K562 (cell line): ENCODE measurements around the gene FAM53C. TPM values are rescaled to one million over a fixed set of nuclear protein-coding genes. Genes with fewer than 3 reads are reported as not detected.

ENCODE experiments used
- DNMT1 ChIP-seq: fragments of 450-650 bp; IDR thresholded peaks from 2 replicates; pipeline ENCODE4 v1.6.1; 2016; ENCODE audit warnings: antibody characterized with exemption, mild to moderate bottlenecking
- EP300 ChIP-seq: IDR thresholded peaks from 2 replicates; pipeline ENCODE4 v1.6.1; 2012; ENCODE audit warnings: low read length, improper control_type of control experiment
- ETS1 ChIP-seq: conservative IDR thresholded peaks from 2 replicates; pipeline ENCODE4 v1.6.1; 2011; ENCODE audit warnings: low read depth, mild to moderate bottlenecking, low read length; ENCODE audit not compliant: control insufficient read depth
- FOXJ2 ChIP-seq: fragments of 200-800 bp; sonication (Bioruptor generic); IDR thresholded peaks from 2 replicates; pipeline ENCODE4 v1.6.1; 2016; ENCODE audit warnings: missing genetic modification characterization, missing compliant biosample characterization
- FOXM1 ChIP-seq, 2 experiments: fragments of 450-650 bp in 1 of 2; sonication (generic) in 1 of 2; formaldehyde crosslinking in 1 of 2; IDR thresholded peaks; 2 replicates each; pipeline versions ENCODE4 v1.6.1 to v1.9.0; 2017 to 2022; ENCODE audit warnings: low read depth in 2 of 2, mild to moderate bottlenecking in 2 of 2, missing genetic modification reagents in 1 of 2, moderate library complexity in 1 of 2
- IRF9 ChIP-seq: fragments of 450-650 bp; IDR thresholded peaks from 2 replicates; pipeline ENCODE4 v1.6.1; 2016; ENCODE audit warnings: missing biosample characterization, missing genetic modification characterization
- KLF13 ChIP-seq: fragments of 450-650 bp; IDR thresholded peaks from 2 replicates; pipeline ENCODE4 v1.6.1; 2016; ENCODE audit warnings: missing genetic modification characterization, low read depth, mild to moderate bottlenecking, missing compliant biosample characterization, moderate library complexity, borderline replicate concordance
- MAZ ChIP-seq, 2 experiments: fragments of 450-650 bp in 1 of 2; sonication (generic) in 1 of 2; formaldehyde crosslinking; IDR thresholded peaks in 1 of 2; conservative IDR thresholded peaks in 1 of 2; 2 replicates each; pipeline versions ENCODE4 v1.4.0 to v1.5.0; 2020; ENCODE audit warnings: mild to moderate bottlenecking in 1 of 2, missing genetic modification reagents in 1 of 2
- MITF ChIP-seq: IDR thresholded peaks from 2 replicates; pipeline ENCODE4 v1.6.1; 2014; ENCODE audit warnings: antibody characterized with exemption
- MYC ChIP-seq, 2 experiments: fragments of 250-450 bp in 1 of 2; sonication (Bioruptor Pico) in 1 of 2; IDR thresholded peaks; 2 replicates each; pipeline versions ENCODE4 v1.5.1 to v1.6.1; 2012 to 2021; ENCODE audit warnings: low read depth in 2 of 2, borderline replicate concordance in 1 of 2, improper control_type of control experiment in 1 of 2, low read length in 1 of 2, mild to moderate bottlenecking in 1 of 2, moderate library complexity in 1 of 2
- NONO ChIP-seq, 2 experiments: fragments of 200-400 bp in 1 of 2; fragments of 450-650 bp in 1 of 2; formaldehyde crosslinking in 1 of 2; IDR thresholded peaks; 2 replicates each; pipeline ENCODE4 v1.6.1; 2017; ENCODE audit warnings: low read depth in 2 of 2, mild to moderate bottlenecking in 2 of 2, moderate library complexity in 2 of 2, low read length in 1 of 2
- PREB ChIP-seq: sonication (generic); formaldehyde crosslinking; IDR thresholded peaks from 2 replicates; pipeline ENCODE4 v1.8.1; 2023; ENCODE audit warnings: mild to moderate bottlenecking, missing genetic modification reagents
- RUNX1 ChIP-seq: sonication (generic); IDR thresholded peaks from 2 replicates; pipeline ENCODE4 v1.6.1; 2016; ENCODE audit warnings: antibody characterized with exemption, low read depth
- SMAD4 ChIP-seq: fragments of 250-450 bp; sonication (Bioruptor Pico); conservative IDR thresholded peaks from 2 replicates; pipeline ENCODE4 v1.8.0; 2021; ENCODE audit warnings: inconsistent platforms, mild to moderate bottlenecking, moderate library complexity
- ZNF24 ChIP-seq: fragments of 450-650 bp; IDR thresholded peaks from 2 replicates; pipeline ENCODE4 v1.6.1; 2016
- ZNF41 ChIP-seq: fragments of 250-450 bp; sonication (Bioruptor Pico); conservative IDR thresholded peaks from 2 replicates; pipeline ENCODE4 v1.4.0; 2020; ENCODE audit warnings: mild to moderate bottlenecking
- ZNF512 ChIP-seq: IDR thresholded peaks from 2 replicates; pipeline ENCODE4 v1.6.1; 2016; ENCODE audit warnings: missing genetic modification characterization, missing compliant biosample characterization
- ZNF76 ChIP-seq: fragments of 250-450 bp; sonication (Bioruptor Pico); IDR thresholded peaks from 2 replicates; pipeline ENCODE4 v1.4.0; 2020; ENCODE audit warnings: mild to moderate bottlenecking, moderate library complexity, borderline replicate concordance
- polyA plus RNA-seq, 8 experiments: library from polyadenylated mRNA; depleted of rRNA in 4 of 8; stranded (reverse) in 5 of 8; unstranded in 3 of 8; fragments of >200 nt; fragmentation: Nextera tagmentation in 2 of 8; fragmentation: Illumina TruSeq in 1 of 8; extraction: Ambion mirVana in 2 of 8; extraction: Trizol in 1 of 8; gene quantifications; 2 replicates each; pipeline versions ENCODE4 v1.2.1 to v1.2.3, GENCODE V29; 2011 to 2014; ENCODE audit warnings: inconsistent platforms in 1 of 8, missing spikeins in 1 of 8
- total RNA-seq, 7 experiments: library from RNA; depleted of rRNA in 6 of 7; stranded (reverse); fragments of >200 nt in 6 of 7; fragmentation: Illumina TruSeq in 2 of 7; extraction: Trizol in 2 of 7; gene quantifications; 2 replicates each; pipeline versions ENCODE4 v1.2.1 to v1.2.3, GENCODE V29; 2011 to 2021; ENCODE audit warnings: low replicate concordance in 1 of 7

The FAM53C gene
- total and polyA plus RNA-seq, 9 of the 15 experiments (the other 6 are each of a cell fraction or from before 2014, with no cell fraction given): 9.7 to 38.5 (median 25.2) TPM

- no peak for TF ChIP-seq ZNF512 (tag)
- TF ChIP-seq PREB (CRISPR knock-in tag): no peak
- TF ChIP-seq FOXJ2 (tag): no peak; the same call in 1 of the 2 replicates
- TF ChIP-seq MITF: no peak
- TF ChIP-seq RUNX1: no peak
- TF ChIP-seq MYC (IDR thresholded peaks at IDR 0.05; ENCODE audit: low read depth, low read length): 0 out of 2 replicates have a peak, but pooled peaks have one; percentile 50
- no peak for TF ChIP-seq MYC (CRISPR knock-in tag; IDR thresholded peaks at IDR 0.05; ENCODE audit: borderline replicate concordance, low read depth)
- TF ChIP-seq MAZ (CRISPR knock-in tag; conservative IDR thresholded peaks at IDR 0.05 in 1 of 2, IDR thresholded peaks at IDR 0.05 in 1 of 2): peak; percentile 97 to 98
- TF ChIP-seq ZNF24: no peak
- TF ChIP-seq DNMT1: no peak
- peak; percentile 83; the same call in 1 of the 2 replicates for TF ChIP-seq KLF13 (tag)
- TF ChIP-seq EP300: peak; percentile 68
- TF ChIP-seq ZNF41: no peak
- TF ChIP-seq SMAD4 (CRISPR knock-in tag): peak; percentile 38; the same call in 1 of the 2 replicates
- no peak for TF ChIP-seq NONO (IDR thresholded peaks at IDR 0.05; ENCODE audit: low read depth in 2 of 2, low read length in 1 of 2)
- TF ChIP-seq IRF9 (tag): 0 out of 2 replicates have a peak, but pooled peaks have one; percentile 7
- no peak for TF ChIP-seq ZNF76
- no peak; the same call in 1 of the 2 replicates for TF ChIP-seq ETS1
- no peak for TF ChIP-seq FOXM1 (IDR thresholded peaks at IDR 0.05; ENCODE audit: low read depth)
- TF ChIP-seq FOXM1 (CRISPR knock-in tag; IDR thresholded peaks at IDR 0.05; ENCODE audit: low read depth): no peak
Observed at GRCh38 chr5:138336952-138337684, 948 bp upstream of the FAM53C start (continued).
